GM23248 (cell line): ENCODE measurements around the gene ATXN3.

Source experiments
- EZH2 ChIP-seq: fragments of 200-600 bp; sonication (generic); IDR thresholded peaks from 2 replicates; pipeline ENCODE4 v1.6.1; 2018; ENCODE audit warnings: antibody characterized with exemption, mild to moderate bottlenecking; ENCODE audit not compliant: insufficient read depth, poor library complexity, severe bottlenecking
- EZH2phosphoT487 ChIP-seq: fragments of 200-600 bp; sonication (generic); IDR thresholded peaks from 2 replicates; pipeline ENCODE4 v1.6.1; 2018; ENCODE audit warnings: antibody characterized with exemption, moderate library complexity, mild to moderate bottlenecking, low read depth; ENCODE audit not compliant: insufficient read depth

GRCh38 chr14:92108345-92109254, 2.2 kb upstream of the ATXN3 start:
- no peak for TF ChIP-seq EZH2phosphoT487
- no peak for TF ChIP-seq EZH2
